ENCODE results near the gene IMPACT.

IMPACT gene

GRCh38 chr18:24396082-24396633 lies 30.3 kb upstream of the IMPACT start:
- H3K4ac ChIP-seq (ENCODE audit: low read depth in 1 of 2, low read length in 2 of 2) = no peak overlapping the region
- WGBS = 88% methylated on average over 7 of the region's 8 CpGs
- H3K79me1 ChIP-seq (replicated peaks; ENCODE audit: low read length, poor library complexity, severe bottlenecking) = peaks cover 4% of the 10 kb centered on the region
- H3K23ac ChIP-seq (ENCODE audit: low read length in 2 of 2) = no peak overlapping the region
- H3K4me3 ChIP-seq (ENCODE audit: insufficient read depth in 1 of 2, low read depth in 1 of 2, low read length in 2 of 2) = peak overlapping the region in 1 of 2 experiments; percentile 79
- no peak overlapping the region for H2BK12ac ChIP-seq (ENCODE audit: low read length in 2 of 2)
- H2BK5ac ChIP-seq (ENCODE audit: low read depth, low read length, poor library complexity, severe bottlenecking) = no peak overlapping the region
- no peak overlapping the region for H3K14ac ChIP-seq (ENCODE audit: low read length in 2 of 2)
- H2AK5ac ChIP-seq (ENCODE audit: low read length, severe bottlenecking) = no peak overlapping the region
- no peak overlapping the region for H4K91ac ChIP-seq (ENCODE audit: low read length)
- H3K36me3 ChIP-seq (ENCODE audit: control insufficient read depth in 1 of 2, insufficient read depth in 2 of 2, low read depth in 1 of 2, low read length in 2 of 2) = peaks cover 0 to under 1% of the 10 kb centered on the region in 2 experiments
- no peaks in the 10 kb centered on the region for H3K27me3 ChIP-seq (ENCODE audit: control insufficient read depth in 1 of 2, insufficient read depth in 1 of 2, low read length in 2 of 2)
- H3K4me2 ChIP-seq (ENCODE audit: low read length, poor library complexity, severe bottlenecking) = no peak overlapping the region
- no peak overlapping the region for H2AFZ ChIP-seq (ENCODE audit: low read depth, low read length)
- H3K9ac ChIP-seq (ENCODE audit: low read length) = peak overlapping the region; percentile 89
- DNase-seq = no peak
- peaks cover 4% of the 10 kb centered on the region for H3K4me1 ChIP-seq (ENCODE audit: control insufficient read depth, insufficient read depth, low read depth, low read length)
- H2BK120ac ChIP-seq (ENCODE audit: low read depth, low read length) = no peak overlapping the region
- H3K9me3 ChIP-seq (ENCODE audit: control insufficient read depth, low read length) = no peaks in the 10 kb centered on the region
- H4K8ac ChIP-seq (ENCODE audit: low read length) = no peak overlapping the region
- no peak overlapping the region for H3K18ac ChIP-seq (ENCODE audit: low read depth in 1 of 2, low read length in 2 of 2)
- no peak overlapping the region for H2BK15ac ChIP-seq (ENCODE audit: low read depth, poor library complexity, severe bottlenecking)
- H3K27ac ChIP-seq (ENCODE audit: low read length, poor library complexity, severe bottlenecking) = no peak overlapping the region

GRCh38 chr18:24397131-24397693 lies 29.3 kb upstream of the IMPACT start:
- 2% methylated on average over 42 of the region's 50 CpGs for whole genome bisulfite sequencing
- H3K4ac ChIP-seq (ENCODE audit: low read depth in 1 of 2, low read length in 2 of 2) = peak overlapping the region; percentile 71 to 85

GRCh38 chr18:24397694-24398368 lies 28.6 kb upstream of the IMPACT start, which contains the start of gene OSBPL1A:
Gene OSBPL1A (minus strand): TSS chr18:24397824. CDS start chr18:24377533, 20,291 bp downstream.
- H3K23ac ChIP-seq (ENCODE audit: low read length in 2 of 2) = peak within 1 kb of the TSS in 1 of 2 experiments; percentile 84
- H2BK120ac ChIP-seq (ENCODE audit: low read depth, low read length) = peak within 1 kb of the TSS; percentile 22
- peak within 1 kb of the TSS; percentile 38 to 67 for H2BK12ac ChIP-seq (ENCODE audit: low read length in 2 of 2)
- H2AK5ac ChIP-seq (ENCODE audit: low read length, severe bottlenecking) = no peak within 1 kb of the TSS
- H3K9me3 ChIP-seq (ENCODE audit: control insufficient read depth, low read length) = no peaks in the 10 kb centered on the region
- H4K8ac ChIP-seq (ENCODE audit: low read length) = peak within 1 kb of the TSS; percentile 95
- peak within 1 kb of the TSS; percentile 56 for H2BK15ac ChIP-seq (ENCODE audit: low read depth, poor library complexity, severe bottlenecking)
- H3K4me1 ChIP-seq (ENCODE audit: control insufficient read depth, insufficient read depth, low read depth, low read length) = peaks cover 4% of the 10 kb centered on the region
- H3K4me3 ChIP-seq (ENCODE audit: insufficient read depth in 1 of 2, low read depth in 1 of 2, low read length in 2 of 2) = peak within 1 kb of the TSS; percentile 75 to 79
- DNase-seq = peak; percentile 94
- peak within 1 kb of the TSS; percentile 85 for H3K4me2 ChIP-seq (ENCODE audit: low read length, poor library complexity, severe bottlenecking)
- peak within 1 kb of the TSS; percentile 80 for H3K27ac ChIP-seq (ENCODE audit: low read length, poor library complexity, severe bottlenecking)
- H3K27me3 ChIP-seq (ENCODE audit: control insufficient read depth in 1 of 2, insufficient read depth in 1 of 2, low read length in 2 of 2) = no peaks in the 10 kb centered on the region
- H3K36me3 ChIP-seq (ENCODE audit: control insufficient read depth in 1 of 2, insufficient read depth in 2 of 2, low read depth in 1 of 2, low read length in 2 of 2) = no peaks in the 10 kb centered on the region
- H3K9ac ChIP-seq (ENCODE audit: low read length) = peak within 1 kb of the TSS; percentile 89
- peak within 1 kb of the TSS; percentile 40 for H2BK5ac ChIP-seq (ENCODE audit: low read depth, low read length, poor library complexity, severe bottlenecking)
- H3K14ac ChIP-seq (ENCODE audit: low read length in 2 of 2) = peak within 1 kb of the TSS in 1 of 2 experiments; percentile 68
- WGBS = 3% methylated on average over 26 of the region's 55 CpGs
- peak within 1 kb of the TSS; percentile 59 to 88 for H3K18ac ChIP-seq (ENCODE audit: low read depth in 1 of 2, low read length in 2 of 2)
- H4K91ac ChIP-seq (ENCODE audit: low read length) = peak within 1 kb of the TSS; percentile 23
- H2AFZ ChIP-seq (ENCODE audit: low read depth, low read length) = peak within 1 kb of the TSS; percentile 65
- H3K4ac ChIP-seq (ENCODE audit: low read depth in 1 of 2, low read length in 2 of 2) = peak within 1 kb of the TSS; percentile 71 to 85
- no peaks in the 10 kb centered on the region for H3K79me1 ChIP-seq (replicated peaks; ENCODE audit: low read length, poor library complexity, severe bottlenecking)

More at GRCh38 chr18:24397131-24397693, 29.3 kb upstream of the IMPACT start:
- Histone ChIP-seq H3K4me2 (ENCODE audit: low read length, poor library complexity, severe bottlenecking) (peak overlapping the region; percentile 85), H3K4me3 (ENCODE audit: insufficient read depth in 1 of 2, low read depth in 1 of 2, low read length in 2 of 2) (peak overlapping the region; percentile 75 to 79), H3K79me1 (replicated peaks; ENCODE audit: low read length, poor library complexity, severe bottlenecking) (no peaks in the 10 kb centered on the region), H3K27ac (ENCODE audit: low read length, poor library complexity, severe bottlenecking) (no peak overlapping the region), H4K91ac (ENCODE audit: low read length) (peak overlapping the region; percentile 23), H4K8ac (ENCODE audit: low read length) (peak overlapping the region; percentile 95), H3K23ac (ENCODE audit: low read length in 2 of 2) (peak overlapping the region in 1 of 2 experiments; percentile 84), H3K18ac (ENCODE audit: low read depth in 1 of 2, low read length in 2 of 2) (peak overlapping the region; percentile 59 to 88), H2AFZ (ENCODE audit: low read depth, low read length) (peak overlapping the region; percentile 65), H3K9me3 (ENCODE audit: control insufficient read depth, low read length) (no peaks in the 10 kb centered on the region), H2BK120ac (ENCODE audit: low read depth, low read length) (peak overlapping the region; percentile 22), H3K14ac (ENCODE audit: low read length in 2 of 2) (peak overlapping the region in 1 of 2 experiments; percentile 68), H3K27me3 (ENCODE audit: control insufficient read depth in 1 of 2, insufficient read depth in 1 of 2, low read length in 2 of 2) (no peaks in the 10 kb centered on the region), H2BK15ac (ENCODE audit: low read depth, poor library complexity, severe bottlenecking) (peak overlapping the region; percentile 56), H3K9ac (ENCODE audit: low read length) (peak overlapping the region; percentile 89), H2BK12ac (ENCODE audit: low read length in 2 of 2) (peak overlapping the region; percentile 38 to 67), H3K36me3 (ENCODE audit: control insufficient read depth in 1 of 2, insufficient read depth in 2 of 2, low read depth in 1 of 2, low read length in 2 of 2) (no peaks in the 10 kb centered on the region), H2BK5ac (ENCODE audit: low read depth, low read length, poor library complexity, severe bottlenecking) (peak overlapping the region; percentile 40), H2AK5ac (ENCODE audit: low read length, severe bottlenecking) (no peak overlapping the region), H3K4me1 (ENCODE audit: control insufficient read depth, insufficient read depth, low read depth, low read length) (peaks cover 4% of the 10 kb centered on the region)
- DNase-seq = peak; percentile 91

GRCh38 chr18:24398540-24398939 lies 27.9 kb upstream of the IMPACT start:
- H3K4me3 ChIP-seq (ENCODE audit: insufficient read depth in 1 of 2, low read depth in 1 of 2, low read length in 2 of 2) = peak overlapping the region in 1 of 2 experiments; percentile 79
- no peak overlapping the region for H3K14ac ChIP-seq (ENCODE audit: low read length in 2 of 2)
- no peak overlapping the region for H2BK120ac ChIP-seq (ENCODE audit: low read depth, low read length)
- peak; percentile 65 for DNase-seq
- H3K4me1 ChIP-seq (ENCODE audit: control insufficient read depth, insufficient read depth, low read depth, low read length) = peaks cover 4% of the 10 kb centered on the region
- peak overlapping the region in 1 of 2 experiments; percentile 57 for H3K4ac ChIP-seq (ENCODE audit: low read depth in 1 of 2, low read length in 2 of 2)
- no peaks in the 10 kb centered on the region for H3K9me3 ChIP-seq (ENCODE audit: control insufficient read depth, low read length)
- H3K9ac ChIP-seq (ENCODE audit: low read length) = peak overlapping the region; percentile 89
- no peak overlapping the region for H4K8ac ChIP-seq (ENCODE audit: low read length)
- no peaks in the 10 kb centered on the region for H3K36me3 ChIP-seq (ENCODE audit: control insufficient read depth in 1 of 2, insufficient read depth in 2 of 2, low read depth in 1 of 2, low read length in 2 of 2)
- H4K91ac ChIP-seq (ENCODE audit: low read length) = no peak overlapping the region
- H3K18ac ChIP-seq (ENCODE audit: low read depth in 1 of 2, low read length in 2 of 2) = no peak overlapping the region
- no peaks in the 10 kb centered on the region for H3K79me1 ChIP-seq (replicated peaks; ENCODE audit: low read length, poor library complexity, severe bottlenecking)
- no peaks in the 10 kb centered on the region for H3K27me3 ChIP-seq (ENCODE audit: control insufficient read depth in 1 of 2, insufficient read depth in 1 of 2, low read length in 2 of 2)
- no peak overlapping the region for H3K23ac ChIP-seq (ENCODE audit: low read length in 2 of 2)
- H2BK15ac ChIP-seq (ENCODE audit: low read depth, poor library complexity, severe bottlenecking) = no peak overlapping the region
- H3K27ac ChIP-seq (ENCODE audit: low read length, poor library complexity, severe bottlenecking) = peak overlapping the region; percentile 80
- H2AFZ ChIP-seq (ENCODE audit: low read depth, low read length) = no peak overlapping the region
- H3K4me2 ChIP-seq (ENCODE audit: low read length, poor library complexity, severe bottlenecking) = peak overlapping the region; percentile 69
- WGBS = 41% methylated on average over 13 of the region's 15 CpGs
- H2BK12ac ChIP-seq (ENCODE audit: low read length in 2 of 2) = no peak overlapping the region
- no peak overlapping the region for H2BK5ac ChIP-seq (ENCODE audit: low read depth, low read length, poor library complexity, severe bottlenecking)
- H2AK5ac ChIP-seq (ENCODE audit: low read length, severe bottlenecking) = no peak overlapping the region

All from mesenchymal stem cell (in vitro differentiated cells and primary cell).